H1 (cell line): ENCODE results near the gene PGAP3. TPM values are rescaled to one million over a fixed set of nuclear protein-coding genes. Genes with fewer than 3 reads are reported as not detected.
A peak's percentile ranks its signal among the peaks of the same experiment; 100 is the strongest.

ENCODE experiments used
- CTCF ChIA-PET: fragments of 300-600 bp; sonication (Branson Sonifier 250); formaldehyde crosslinking; loops from one replicate; lab custom pipeline; 2021; ENCODE audit not compliant: partially characterized antibody; lab: Charles Lee
- POLR2A ChIA-PET: fragments of 300-600 bp; sonication (Branson Sonifier 250); formaldehyde crosslinking; loops from one replicate; lab custom pipeline; 2021; ENCODE audit warnings: inconsistent platforms; ENCODE audit not compliant: partially characterized antibody; lab: Charles Lee
- DNase-seq, 2 experiments: peaks; one replicate each; pipeline versions ENCODE4 v3.0.0 to v3.0.0-alpha.2; 2010 to 2022; ENCODE audit warnings: low spot score in 2 of 2, low read depth in 1 of 2, mixed read lengths in 1 of 2
- FAIRE-seq: peaks from 2 replicates; lab custom pipeline; 2011; peaks lifted over from hg19 to GRCh38; lab: Jason Lieb, UNC
- H2AFZ ChIP-seq: 2 replicates; pipeline ENCODE4 v1.8.1; 2012; ENCODE audit warnings: low read length, inconsistent platforms
- H2AK5ac ChIP-seq: 2 replicates; pipeline ENCODE4 v1.6.1; 2013; ENCODE audit warnings: low read depth, low read length
- H2BK120ac ChIP-seq: replicated peaks from 2 replicates; pipeline ENCODE3; 2013; ENCODE audit warnings: low read depth, low read length, inconsistent platforms
- H2BK12ac ChIP-seq: 2 replicates; pipeline ENCODE4 v1.6.1; 2013; ENCODE audit warnings: low read depth, low read length
- H2BK15ac ChIP-seq: 2 replicates; pipeline ENCODE4 v1.6.1; 2013; ENCODE audit warnings: low read length
- H2BK20ac ChIP-seq: 2 replicates; pipeline ENCODE4 v1.6.1; 2013; ENCODE audit warnings: low read length
- H2BK5ac ChIP-seq: 2 replicates; pipeline ENCODE4 v1.6.1; 2013; ENCODE audit warnings: low read depth, low read length
- H3K14ac ChIP-seq: 2 replicates; pipeline ENCODE4 v1.6.1; 2013; ENCODE audit warnings: inconsistent platforms; ENCODE audit not compliant: insufficient read length
- H3K18ac ChIP-seq: 2 replicates; pipeline ENCODE4 v1.6.1; 2013; ENCODE audit warnings: low read length; ENCODE audit errors: extremely low read depth
- H3K23ac ChIP-seq: 2 replicates; pipeline ENCODE4 v1.6.1; 2013; ENCODE audit warnings: inconsistent platforms; ENCODE audit not compliant: insufficient read length
- H3K23me2 ChIP-seq: 2 replicates; pipeline ENCODE4 v1.6.1; 2013; ENCODE audit warnings: low read depth, low read length
- H3K27ac ChIP-seq: 2 replicates; pipeline ENCODE4 v1.6.1; 2011; ENCODE audit warnings: low read depth, low read length, inconsistent platforms
- H3K27me3 ChIP-seq, 4 experiments: replicated peaks in 1 of 4; 1 replicate in 1 of 4; 2 replicates in 3 of 4; pipeline versions ENCODE4 v1.6.1 to v1.8.1; 2011 to 2013; ENCODE audit warnings: low read length in 3 of 4, mild to moderate bottlenecking in 3 of 4, inconsistent platforms in 2 of 4, mixed read lengths in 2 of 4, moderate library complexity in 1 of 4; ENCODE audit not compliant: control insufficient read depth in 3 of 4, insufficient read depth in 3 of 4; ENCODE audit errors: extremely low read depth in 1 of 4
- H3K36me3 ChIP-seq, 4 experiments: 2 replicates each; pipeline versions ENCODE4 v1.6.1 to v1.8.1; 2011 to 2013; ENCODE audit warnings: mild to moderate bottlenecking in 4 of 4, low read length in 3 of 4, moderate library complexity in 2 of 4, control low read depth in 1 of 4, inconsistent platforms in 1 of 4; ENCODE audit not compliant: insufficient read depth in 4 of 4, control insufficient read depth in 2 of 4
- H3K4ac ChIP-seq: replicated peaks from 2 replicates; pipeline ENCODE3; 2013; ENCODE audit warnings: low read length, low read depth, mixed read lengths, inconsistent platforms; ENCODE audit not compliant: insufficient read length
- H3K4me1 ChIP-seq, 4 experiments: replicated peaks in 1 of 4; 1 replicate in 1 of 4; 2 replicates in 3 of 4; pipeline versions ENCODE4 v1.6.1 to v1.8.1; 2011 to 2013; ENCODE audit warnings: low read length in 3 of 4, inconsistent platforms in 2 of 4, mixed read lengths in 1 of 4; ENCODE audit not compliant: insufficient read depth in 4 of 4, control insufficient read depth in 3 of 4
- H3K4me2 ChIP-seq, 2 experiments: 2 replicates each; pipeline versions ENCODE4 v1.6.1 to v1.8.1; 2011 to 2013; ENCODE audit warnings: low read depth in 2 of 2, low read length in 2 of 2, control low read depth in 1 of 2, inconsistent platforms in 1 of 2, mild to moderate bottlenecking in 1 of 2; ENCODE audit not compliant: insufficient read depth in 1 of 2
- H3K4me3 ChIP-seq, 4 experiments: fragments of 200-600, 300-600 bp in 1 of 4; sonication (generic), shearing (Covaris generic), sonication (Bioruptor Twin) in 1 of 4; 2 replicates each; pipeline versions ENCODE4 v1.5.1 to v1.8.1; 2011 to 2016; ENCODE audit warnings: low read length in 4 of 4, low read depth in 3 of 4, control low read depth in 2 of 4, inconsistent platforms in 2 of 4, mild to moderate bottlenecking in 2 of 4, mixed read lengths in 1 of 4, moderate library complexity in 1 of 4; ENCODE audit not compliant: insufficient read depth in 2 of 4; ENCODE audit errors: extremely low read depth in 1 of 4
- H3K56ac ChIP-seq: replicated peaks from 2 replicates; pipeline ENCODE3; 2013; ENCODE audit warnings: low read depth, mild to moderate bottlenecking, mixed read lengths, low read length, inconsistent platforms; ENCODE audit not compliant: insufficient read length
- H3K79me1 ChIP-seq: 2 replicates; pipeline ENCODE4 v1.6.1; 2013; ENCODE audit warnings: low read depth, low read length, control low read depth
- H3K79me2 ChIP-seq, 2 experiments: 2 replicates each; pipeline versions ENCODE4 v1.6.1 to v1.8.1; 2012 to 2013; ENCODE audit warnings: low read length in 2 of 2, mild to moderate bottlenecking in 2 of 2, inconsistent platforms in 1 of 2; ENCODE audit not compliant: insufficient read depth in 2 of 2, control insufficient read depth in 1 of 2
- H3K9ac ChIP-seq, 4 experiments: replicated peaks in 1 of 4; 1 replicate in 1 of 4; 2 replicates in 3 of 4; pipeline versions ENCODE4 v1.6.1 to v1.8.1; 2011 to 2013; ENCODE audit warnings: low read depth in 3 of 4, low read length in 3 of 4, control low read depth in 2 of 4, mild to moderate bottlenecking in 2 of 4, moderate library complexity in 2 of 4, inconsistent platforms in 1 of 4; ENCODE audit errors: extremely low read depth in 1 of 4
- H3K9me3 ChIP-seq, 2 experiments: 2 replicates each; pipeline versions ENCODE4 v1.6.1 to v1.8.1; 2012 to 2013; ENCODE audit warnings: mild to moderate bottlenecking in 2 of 2, moderate library complexity in 2 of 2, control low read depth in 1 of 2, inconsistent platforms in 1 of 2, low read depth in 1 of 2, low read length in 1 of 2, mixed read lengths in 1 of 2; ENCODE audit not compliant: insufficient read depth in 2 of 2
- H4K20me1 ChIP-seq, 2 experiments: replicated peaks in 1 of 2; 2 replicates each; pipeline versions ENCODE3 to v1.8.1; 2011 to 2013; ENCODE audit warnings: inconsistent platforms in 2 of 2, low read length in 2 of 2, mild to moderate bottlenecking in 1 of 2; ENCODE audit not compliant: insufficient read depth in 2 of 2, control insufficient read depth in 1 of 2
- H4K5ac ChIP-seq: 2 replicates; pipeline ENCODE4 v1.6.1; 2013; ENCODE audit warnings: low read length, low read depth, mixed read lengths, inconsistent platforms; ENCODE audit not compliant: insufficient read length
- H4K8ac ChIP-seq: 2 replicates; pipeline ENCODE4 v1.8.0; 2013; ENCODE audit warnings: mild to moderate bottlenecking, moderate library complexity, low read length, inconsistent platforms; ENCODE audit not compliant: insufficient read depth; ENCODE audit errors: extremely low read depth
- H4K91ac ChIP-seq: replicated peaks from 2 replicates; pipeline ENCODE3; 2013; ENCODE audit warnings: low read length, mixed read lengths, inconsistent platforms; ENCODE audit not compliant: insufficient read length
- BRCA1 ChIP-seq: IDR thresholded peaks from 2 replicates; pipeline ENCODE4 v1.6.1; 2012; ENCODE audit warnings: low read depth, low read length, improper control_type of control experiment
- CTBP2 ChIP-seq: IDR thresholded peaks from 2 replicates; pipeline ENCODE4 v1.7.0; 2011; ENCODE audit warnings: borderline replicate concordance, mild to moderate bottlenecking, moderate library complexity, mixed read lengths, low read length; ENCODE audit not compliant: insufficient read depth, insufficient read length
- RXRA ChIP-seq: IDR thresholded peaks from 2 replicates; pipeline ENCODE4 v1.6.1; 2011; ENCODE audit warnings: low read depth, mild to moderate bottlenecking, low read length, moderate library complexity; ENCODE audit not compliant: insufficient read depth
- SAP30 ChIP-seq: fragments of 300-600 bp; sonication (generic); IDR thresholded peaks from 2 replicates; pipeline ENCODE4 v1.7.1; 2012; ENCODE audit warnings: low read length, moderate library complexity, mild to moderate bottlenecking, inconsistent platforms; ENCODE audit not compliant: insufficient read depth, insufficient replicate concordance
- SIX5 ChIP-seq: IDR thresholded peaks from 2 replicates; pipeline ENCODE4 v1.6.1; 2011; ENCODE audit warnings: mild to moderate bottlenecking, low read depth, low read length
- WGBS, 2 experiments: shearing (Covaris generic) in 1 of 2; methylation state at CpG; one replicate each; pipeline versions ENCODE4 v1.1.6 to v1.1.7; 2013 to 2015; ENCODE audit warnings: low lambda C conversion rate in 2 of 2, mixed read lengths in 2 of 2, inconsistent platforms in 1 of 2, low coverage in 1 of 2, missing lambda C conversion rate in 1 of 2; ENCODE audit not compliant: insufficient replicate concordance in 2 of 2, insufficient coverage in 1 of 2, insufficient read length in 1 of 2; ENCODE audit errors: extremely low coverage in 1 of 2, missing lambda C conversion rate in 1 of 2; 5-methylcytosine and 5-hydroxymethylcytosine counted together
- polyA plus RNA-seq, 7 experiments: library from polyadenylated mRNA; depleted of rRNA in 3 of 7; stranded (reverse) in 5 of 7; unstranded in 2 of 7; fragments of >200 nt in 5 of 7; fragments of 200-250 nt in 2 of 7; gene quantifications; 1 replicate in 5 of 7; 2 replicates in 1 of 7; 4 replicates in 1 of 7; pipeline versions ENCODE4 v1.2.1 to v1.2.3, GENCODE V29; 2011 to 2013; ENCODE audit warnings: missing spikeins in 2 of 7, mixed read lengths in 2 of 7
- total RNA-seq: library from RNA; stranded (reverse); fragmentation: NEBNext Ultra II Directional; extraction: Animal tissue kit (Norgen Biotek cat#: 25700); gene quantifications from 2 replicates; pipeline ENCODE4 v1.2.1, GENCODE V29; 2021

PGAP3 gene
- total and polyA plus RNA-seq, 2 of the 8 experiments (the other 6 are each of a cell fraction or from before 2014, with no cell fraction given): 21.0 to 30.7 TPM

- Histone ChIP-seq H2BK12ac (peak overlapping the region; percentile 75; the same call in 1 of the 2 replicates), H3K9ac (no peak overlapping the region), H3K36me3 (peaks cover 0 to 5% (median 1%) of the 10 kb centered on the region in 4 experiments; a peak in 3 of 8 replicates), H4K5ac (no peak overlapping the region), H2AK5ac (peak overlapping the region; percentile 66), H3K4me3 (no peak overlapping the region), H2BK120ac (no peak overlapping the region), H4K20me1 (peaks cover 0 to 2% of the 10 kb centered on the region in 2 experiments), H3K18ac (no peak overlapping the region; the same call in 1 of the 2 replicates), H2BK20ac (peak overlapping the region; percentile 61; the same call in 1 of the 2 replicates), H3K4ac (peak overlapping the region; percentile 2), H3K79me1 (no peaks in the 10 kb centered on the region), H4K91ac (peak overlapping the region; percentile 13), H3K4me2 (no peak overlapping the region), H2BK5ac (peak overlapping the region; percentile 39; the same call in 1 of the 2 replicates), H3K14ac (no peak overlapping the region), H3K23me2 (peaks cover 11% of the 10 kb centered on the region; the same call in 1 of the 2 replicates), H3K27me3 (peaks cover 0 to 20% (median 6%) of the 10 kb centered on the region in 4 experiments; a peak in 4 of 7 replicates), H3K56ac (no peak overlapping the region), H3K9me3 (no peaks in the 10 kb centered on the region), H4K8ac (no peak overlapping the region; the same call in 1 of the 2 replicates), H2AFZ (no peak overlapping the region), H3K79me2 (no peaks in the 10 kb centered on the region), H3K23ac (no peak overlapping the region), H3K4me1 (peaks cover 0 to 48% (median 43%) of the 10 kb centered on the region in 4 experiments; a peak in 6 of 7 replicates), H3K27ac (no peak overlapping the region), H2BK15ac (peak overlapping the region; percentile 98; the same call in 1 of the 2 replicates)
- no peak for TF ChIP-seq SIX5
- TF ChIP-seq CTBP2: peak; percentile 29
- no peak for TF ChIP-seq RXRA
- TF ChIP-seq SAP30: no peak
- TF ChIP-seq BRCA1: no peak
- ChIA-PET CTCF (interaction anchor here (0.7 to 52.4 kb wide), 9 partner anchors 9 to 139 kb away, joined by 3 to 1885 read pairs (median 3); partner anchors contain the start of genes MIEN1, PGAP3, PPP1R1B and STARD3), POLR2A (interaction anchor here (0.7 to 32.5 kb wide), 9 partner anchors 15 to 190 kb away, joined by 3 to 708 read pairs (median 3); partner anchors contain the start of genes ERBB2 and PGAP3)
- WGBS, 2 experiments: 81% methylated on average over 17 of the region's 17 CpGs; no CpG with 5 or more reads in 1 of the 2 experiments
- FAIRE-seq (no peak), DNase-seq (no peak)
Measured at GRCh38 chr17:39665642-39666224, 22.1 kb downstream of the PGAP3 start.
